HG03442 (cell line): ENCODE data around the gene CNNM1.

ENCODE experiments used
- ATAC-seq: cut with Tn5 transposase; IDR thresholded peaks from one replicate; pipeline ENCODE4 v1.9.1; 2021; ENCODE audit warnings: mild to moderate bottlenecking, moderate library complexity; ENCODE audit not compliant: unreplicated experiment

CNNM1 gene

DNA sequence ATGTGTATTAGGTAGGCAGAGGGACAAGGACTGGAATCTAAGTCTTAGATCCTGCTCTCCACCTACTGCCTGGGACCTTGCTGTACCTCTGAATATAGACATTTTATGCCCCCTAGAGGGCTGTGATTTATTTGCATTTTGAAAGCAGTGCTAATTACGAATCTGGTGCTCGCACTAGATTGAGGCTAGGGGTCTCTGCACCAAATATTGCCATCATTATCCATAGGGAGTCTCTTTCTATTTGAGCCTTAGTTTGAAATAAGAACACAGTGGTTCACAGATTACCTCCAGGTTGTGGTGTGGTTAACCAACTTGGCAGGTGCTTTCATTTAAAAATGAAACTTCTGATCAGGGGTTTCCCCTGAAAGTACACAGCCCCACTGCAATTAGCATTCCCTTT, 41.8 kb downstream of the CNNM1 start:
- peak; percentile 87 for ATAC-seq

DNA sequence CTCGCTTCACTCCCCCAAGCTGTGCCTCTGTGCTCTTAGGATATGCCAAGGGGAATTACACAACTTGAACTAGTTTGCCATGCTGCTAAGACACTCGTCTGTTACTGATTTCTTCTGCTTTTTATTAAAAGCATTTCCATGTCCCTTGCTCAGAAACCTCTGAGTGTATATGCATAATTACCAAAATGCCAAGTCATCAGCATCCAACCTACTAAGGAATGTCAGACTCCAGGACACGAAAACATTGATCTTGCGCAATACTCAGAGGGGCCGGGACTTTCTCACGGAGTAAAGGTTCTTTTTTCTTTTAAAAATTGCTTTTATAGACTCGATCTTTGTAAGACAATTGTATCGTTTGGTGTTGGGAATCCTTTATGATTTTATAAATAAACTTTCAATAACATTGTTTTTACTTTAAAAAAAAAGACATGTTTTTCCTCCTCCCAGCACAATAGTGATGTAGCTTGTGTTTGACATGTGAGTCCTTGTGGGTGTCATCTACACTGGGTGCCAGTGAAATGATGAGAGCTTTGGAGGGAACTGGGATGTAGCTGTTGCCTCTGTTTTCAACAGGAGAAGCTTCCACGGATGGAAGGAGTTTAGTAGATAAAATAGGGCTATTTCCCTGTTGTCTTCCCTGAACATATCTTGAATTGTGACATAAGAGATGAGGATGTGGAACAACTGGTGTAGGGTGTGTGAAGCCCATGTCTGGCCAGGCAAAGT, 43.6 kb downstream of the CNNM1 start:
- ATAC-seq = no peak

GRCh38 chr10:99374526-99374925, 45.4 kb downstream of the CNNM1 start:
- no peak for ATAC-seq

GRCh38 chr10:99374972-99375371, 45.8 kb downstream of the CNNM1 start:
- no peak for ATAC-seq

GRCh38 chr10:99375426-99375825, 46.3 kb downstream of the CNNM1 start:
- ATAC-seq = no peak

DNA sequence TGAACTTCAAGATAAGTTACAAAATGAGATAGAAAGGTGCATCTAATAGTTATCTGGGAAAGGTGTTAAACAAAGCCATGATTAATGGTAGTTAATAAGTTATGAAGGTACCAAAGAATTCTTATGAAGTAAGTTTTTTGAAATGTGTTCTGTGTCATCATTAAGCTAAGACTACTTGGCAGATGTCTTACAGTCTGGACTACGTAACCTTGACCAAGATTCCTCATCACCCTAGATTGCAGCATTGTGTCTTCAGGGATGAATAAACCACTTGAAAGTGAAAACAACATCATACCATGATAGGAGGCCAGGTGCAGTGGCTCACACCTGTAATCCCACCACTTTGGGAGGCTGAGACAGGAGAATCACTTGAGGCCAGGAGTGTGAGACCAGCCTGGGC, 53.0 kb downstream of the CNNM1 start:
- ATAC-seq = no peak

GRCh38 chr10:99387071-99387470, 57.9 kb downstream of the CNNM1 start:
- ATAC-seq = no peak

DNA sequence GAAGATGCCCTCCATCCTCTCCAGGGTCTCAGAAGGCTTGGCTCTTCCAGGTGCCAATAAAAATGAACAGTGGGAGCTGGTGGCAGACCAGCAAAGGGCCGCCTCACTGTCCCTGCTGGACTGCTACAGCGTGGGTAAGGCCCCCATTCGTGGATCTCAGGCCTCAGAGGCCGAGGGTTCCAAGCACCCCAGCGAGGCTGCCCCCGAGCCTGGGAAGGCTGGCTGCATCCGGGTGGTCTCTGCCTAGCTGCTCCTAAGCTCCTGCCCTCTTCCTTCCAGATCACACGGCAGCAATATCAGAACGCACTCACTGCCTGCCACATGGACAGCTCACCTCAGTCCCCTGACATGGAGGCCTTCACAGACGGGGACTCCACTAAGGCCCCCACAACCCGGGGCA, 58.4 kb downstream of the CNNM1 start:
- ATAC-seq = no peak

DNA sequence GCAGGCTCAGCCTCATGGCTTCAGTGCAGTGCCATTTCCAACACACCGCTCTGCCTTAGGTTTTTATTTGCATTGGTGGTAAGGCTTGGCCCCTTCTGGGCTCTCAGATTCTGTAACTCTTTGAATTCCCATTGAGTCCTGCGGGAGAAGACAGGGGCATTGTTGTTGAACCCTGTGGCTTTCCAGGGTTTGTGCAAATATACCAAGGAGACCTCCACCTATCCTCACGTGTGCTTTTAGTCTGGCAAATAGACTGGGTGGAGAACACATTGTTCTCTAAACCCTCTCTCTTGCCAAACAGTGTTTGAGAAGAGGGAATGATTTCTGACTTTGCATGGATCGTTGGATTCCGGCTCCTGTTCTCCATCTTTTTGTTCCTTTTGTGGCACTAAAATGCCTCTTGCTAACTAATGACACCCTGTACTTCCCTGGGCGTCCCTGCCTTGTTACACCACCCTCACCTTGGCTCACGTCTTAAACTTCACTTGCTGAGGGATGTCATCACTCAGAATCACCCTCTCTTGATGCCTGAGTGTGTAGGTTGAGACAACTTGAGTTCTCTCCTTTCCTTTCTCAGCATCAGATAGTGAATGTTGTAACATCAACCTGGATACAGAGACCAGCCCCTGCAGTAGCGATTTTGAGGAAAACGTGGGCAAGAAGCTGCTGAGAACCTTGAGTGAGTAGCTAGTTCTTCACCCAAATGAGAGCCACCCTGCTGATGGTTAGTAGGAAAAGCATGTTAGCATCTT, 60.7 kb downstream of the CNNM1 start:
- no peak for ATAC-seq

GRCh38 chr10:99391346-99391745, 62.2 kb downstream of the CNNM1 start:
- no peak for ATAC-seq

DNA sequence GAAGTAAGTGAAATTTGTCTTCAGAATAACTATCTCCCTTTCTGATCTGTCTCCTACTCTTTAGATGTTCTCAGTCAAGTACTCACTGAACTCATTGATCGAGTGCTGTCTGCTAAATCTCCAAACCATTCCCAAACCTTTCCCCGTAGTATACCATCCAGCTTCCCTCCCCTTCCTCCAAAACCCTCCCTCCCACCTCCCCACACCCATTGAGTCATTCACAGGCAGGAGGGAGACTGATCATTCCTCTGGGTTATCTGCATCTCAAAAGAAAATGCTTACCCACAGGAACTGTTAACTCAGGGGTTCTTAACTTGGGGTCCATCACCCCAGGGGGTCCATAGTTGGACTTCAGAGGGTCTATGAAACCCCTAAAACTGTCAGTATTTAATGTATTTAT, 63.9 kb downstream of the CNNM1 start:
- no peak for ATAC-seq

DNA sequence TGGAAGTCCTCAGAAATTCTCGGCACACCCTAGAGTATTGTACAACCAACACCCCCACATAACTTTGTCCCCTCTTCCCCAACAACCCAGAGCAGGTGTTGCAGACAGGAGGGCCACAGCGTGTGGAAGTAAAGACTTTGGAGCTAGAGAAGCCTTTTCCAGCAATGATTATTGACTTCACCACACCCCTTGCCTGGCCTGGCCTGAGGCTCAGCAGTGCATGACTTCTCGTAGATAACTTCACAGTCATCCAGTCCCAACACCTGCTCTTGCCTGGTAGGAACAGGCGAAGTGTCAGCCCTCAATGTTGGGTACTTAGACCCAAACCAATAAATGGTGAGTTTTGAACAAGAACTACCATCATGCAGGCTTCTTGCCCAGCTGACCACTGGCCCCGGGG, 64.5 kb downstream of the CNNM1 start:
- ATAC-seq = no peak

DNA sequence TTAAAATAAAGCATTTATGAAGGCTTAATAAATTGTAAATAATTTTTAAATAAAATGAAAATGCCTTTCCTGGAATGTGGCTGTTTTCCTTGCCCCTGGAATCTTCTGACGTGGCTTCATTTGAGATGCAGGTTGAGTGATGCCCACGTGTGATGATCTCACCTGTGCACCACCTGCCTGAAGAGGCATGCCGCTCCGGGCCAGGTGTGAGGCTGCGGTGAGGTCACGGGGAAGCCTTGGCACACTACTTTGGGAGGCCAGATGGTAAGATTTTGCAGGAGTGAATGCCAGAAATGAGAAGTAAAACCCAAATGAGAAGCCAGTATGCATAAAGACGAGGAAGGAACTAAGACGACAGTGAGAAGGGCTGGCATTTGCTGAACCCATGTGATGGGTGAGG, 65.1 kb downstream of the CNNM1 start:
- no peak for ATAC-seq

DNA sequence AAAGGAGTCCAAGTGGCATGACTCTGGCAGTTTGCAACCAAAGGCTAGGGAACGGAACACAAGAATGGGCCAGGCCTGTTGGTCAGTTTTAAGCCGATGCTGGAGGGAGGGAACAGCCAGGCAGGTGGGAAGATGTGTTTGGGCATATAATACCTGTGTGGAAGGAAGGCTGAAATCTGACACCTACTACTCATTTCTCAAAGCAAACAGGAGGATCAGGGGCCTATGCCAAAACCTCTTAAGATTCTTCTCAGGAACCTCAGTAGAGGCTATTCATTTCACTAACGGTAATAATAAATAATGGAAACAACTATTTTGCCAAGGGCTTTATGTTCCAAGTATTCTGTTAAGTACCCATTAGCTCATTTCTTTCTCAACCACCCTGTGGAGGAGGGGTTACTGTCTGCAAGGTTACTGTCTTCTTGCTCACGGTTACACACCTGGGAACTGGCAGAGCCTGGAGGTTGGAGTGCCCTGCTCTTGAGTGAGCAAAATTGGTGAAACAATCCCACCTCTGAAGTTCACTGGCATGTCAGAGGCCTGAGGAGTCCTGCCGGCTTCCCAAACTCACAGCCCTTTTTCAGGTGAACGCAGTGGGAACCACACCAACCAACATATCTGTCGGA, 65.7 kb downstream of the CNNM1 start:
- no peak for ATAC-seq

DNA sequence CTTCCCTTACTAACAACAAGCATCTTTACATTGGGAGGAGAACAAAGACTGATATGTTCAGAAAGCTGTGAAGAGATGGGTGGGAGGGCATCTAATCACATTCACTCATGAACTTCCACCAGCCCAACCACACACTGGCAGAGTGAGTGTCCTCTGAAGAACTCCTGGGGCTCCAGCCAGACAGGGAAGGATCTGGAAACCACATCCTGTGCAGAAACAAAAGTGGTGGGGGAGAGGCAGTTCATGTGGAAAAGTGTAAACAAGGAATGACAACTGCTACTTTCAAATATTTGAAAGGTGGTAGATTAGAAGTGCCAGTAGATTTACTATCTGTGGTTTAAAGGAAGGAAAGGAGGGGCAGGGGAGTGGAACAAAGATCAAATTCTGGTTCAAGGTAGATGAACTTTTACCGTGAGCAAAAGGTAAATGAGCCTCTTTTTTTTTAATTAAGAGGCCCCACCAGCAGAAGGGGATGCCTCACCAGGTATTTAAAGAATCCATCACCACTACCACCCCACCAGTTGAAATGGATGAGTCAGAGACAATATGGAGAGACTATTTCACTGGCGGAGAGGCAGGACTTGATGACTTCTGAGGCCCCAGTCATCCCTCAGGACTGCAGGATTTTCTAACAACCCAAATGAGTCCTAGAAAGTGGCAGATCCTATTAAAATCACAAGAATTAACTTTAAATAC, 66.7 kb downstream of the CNNM1 start:
- no peak for ATAC-seq

DNA sequence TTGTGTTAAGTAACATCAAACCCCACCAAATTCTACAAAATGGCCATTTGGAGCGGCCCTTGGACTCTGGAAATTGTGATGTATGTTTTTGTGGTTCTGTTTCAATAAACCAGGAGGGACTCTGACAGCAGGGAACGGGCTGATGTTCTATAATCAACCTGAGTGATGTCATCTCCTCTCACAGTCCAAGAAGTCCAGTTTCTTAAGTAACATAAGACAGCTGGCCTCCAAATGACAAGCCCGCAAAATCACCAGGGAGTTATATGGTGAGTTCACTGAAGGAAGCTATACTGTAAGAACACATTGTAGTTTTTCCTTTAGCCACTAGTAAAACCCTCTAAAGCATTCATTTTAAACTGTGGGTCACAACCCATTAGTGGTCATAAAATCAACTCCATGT, 67.3 kb downstream of the CNNM1 start:
- no peak for ATAC-seq

GRCh38 chr10:99399664-99400063, 70.5 kb downstream of the CNNM1 start:
- ATAC-seq = no peak

DNA sequence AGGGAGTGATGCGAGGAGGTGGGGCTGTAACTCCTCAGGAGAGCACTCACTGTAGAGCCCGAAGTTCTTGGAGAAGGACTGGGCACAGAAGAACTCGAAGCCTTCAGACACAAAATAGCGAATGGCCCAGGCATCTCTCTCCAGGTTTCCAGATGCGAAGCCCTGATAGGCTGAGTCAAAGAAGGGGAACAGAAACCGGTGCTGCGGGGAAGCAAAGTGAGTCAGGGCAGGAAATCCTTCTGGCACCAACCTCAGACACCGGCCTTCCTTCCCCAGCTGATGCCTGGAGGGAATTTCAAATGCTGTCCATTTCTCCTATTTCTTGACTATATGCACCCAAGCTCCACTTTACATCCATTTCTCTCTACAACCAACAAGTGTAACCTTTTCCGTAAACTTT, 74.5 kb downstream of the CNNM1 start:
- peak; percentile 78 for ATAC-seq

DNA sequence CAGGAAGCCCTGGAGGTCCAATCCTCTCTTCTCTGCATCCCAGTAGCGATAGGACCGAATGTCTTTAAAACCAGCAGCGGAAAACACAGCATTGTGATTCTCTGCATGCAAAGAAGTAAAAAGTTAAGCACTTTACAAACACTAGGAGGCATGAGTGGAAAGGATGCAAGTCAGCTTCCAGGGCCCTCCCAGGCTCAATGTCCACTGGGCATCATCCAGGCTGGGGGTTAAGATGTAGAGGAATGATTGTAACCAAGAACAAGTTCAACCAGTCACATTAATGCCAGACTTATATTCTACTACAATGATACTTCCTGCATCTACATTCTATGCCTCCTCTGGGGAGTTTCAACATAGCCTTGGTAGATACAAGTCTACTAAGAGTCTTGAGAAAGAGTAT, 77.0 kb downstream of the CNNM1 start:
- ATAC-seq = no peak

DNA sequence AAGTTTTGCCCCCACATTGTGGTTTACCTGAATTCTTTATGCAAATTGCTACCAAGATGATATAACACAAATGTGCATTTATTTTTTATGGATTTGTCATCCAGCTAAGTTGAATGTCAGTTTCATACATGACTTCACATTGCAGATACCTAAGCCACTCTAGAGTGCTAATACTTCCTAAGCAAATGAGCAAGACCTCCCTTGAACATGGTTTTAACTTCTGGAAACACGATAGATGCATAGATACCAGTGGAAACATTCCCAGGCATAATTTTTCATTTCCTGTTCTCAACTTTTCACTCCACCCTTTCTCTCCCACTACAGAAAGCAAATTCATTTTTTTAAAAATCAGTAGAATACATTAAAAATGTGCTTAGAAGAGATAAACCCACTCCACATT, 81.0 kb downstream of the CNNM1 start:
- ATAC-seq = no peak

DNA sequence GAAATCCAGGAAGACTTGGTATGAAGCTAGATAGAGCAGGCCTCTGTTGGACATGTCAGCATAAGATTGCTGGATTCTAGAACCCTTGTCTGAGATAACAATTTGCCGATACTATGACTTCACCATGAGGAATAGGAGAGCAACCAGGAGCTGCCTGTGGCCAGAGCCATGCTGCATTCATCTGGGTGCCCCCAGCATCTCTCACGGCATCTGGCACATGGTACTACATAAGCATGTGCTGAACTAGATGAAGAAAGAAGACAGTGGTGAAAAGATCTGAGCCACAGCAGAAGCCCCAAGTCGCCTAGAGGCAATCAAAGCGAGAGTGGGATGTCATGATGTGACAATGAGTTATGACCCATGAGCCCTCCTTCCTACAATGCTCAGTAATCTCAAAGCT, 81.7 kb downstream of the CNNM1 start:
- no peak for ATAC-seq

DNA sequence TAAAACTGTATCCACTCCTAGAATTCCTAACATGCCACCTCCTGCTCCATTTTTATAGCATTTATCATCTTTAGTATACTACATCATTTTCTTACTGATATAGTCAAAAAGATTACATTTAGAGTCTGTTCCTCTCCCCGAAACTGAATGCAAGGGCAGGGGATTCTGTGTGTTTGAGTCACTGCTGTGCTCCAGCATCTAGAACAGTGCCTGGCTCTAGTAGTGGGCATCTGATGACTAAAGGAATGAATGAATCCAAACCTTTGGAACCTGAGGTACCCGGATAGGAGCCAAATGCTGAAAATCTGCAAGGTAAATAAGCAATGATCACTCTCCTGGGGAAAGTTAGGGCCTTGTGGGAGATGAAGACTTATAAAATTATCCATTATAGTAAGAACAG, 82.4 kb downstream of the CNNM1 start:
- ATAC-seq = no peak
